Activated CD4-positive, alpha-beta T cell treated with anti-CD3 and anti-CD28 coated beads for 36 hours (primary cell): ENCODE results near the gene KRTAP10-2. TPM values are rescaled to one million over a fixed set of nuclear protein-coding genes. Genes with fewer than 3 reads are reported as not detected.

Experiments used
- ATAC-seq: fragments of 200-7000 bp; cut with Tn5 transposase; one replicate; pipeline ENCODE4 v1.10.0; 2021; ENCODE audit warnings: mild to moderate bottlenecking, moderate library complexity
- CTCF ChIA-PET: fragments of 350-600 bp; sonication (Branson Sonifier 250); formaldehyde crosslinking; loops from one replicate; lab custom pipeline; 2021; ENCODE audit warnings: antibody characterized with exemption; lab: Charles Lee
- POLR2A ChIA-PET: fragments of 350-600 bp; sonication (Branson Sonifier 250); formaldehyde crosslinking; loops from one replicate; lab custom pipeline; 2021; ENCODE audit warnings: antibody characterized with exemption, inconsistent platforms; lab: Charles Lee
- DNase-seq: peaks from one replicate; pipeline ENCODE4 v3.0.0-alpha.2; 2020
- H3K27ac Mint-ChIP-seq: one replicate; pipeline ENCODE4 v1.8.0; 2021; ENCODE audit warnings: mixed read lengths
- H3K27me3 Mint-ChIP-seq: one replicate; pipeline ENCODE4 v1.8.0; 2021; ENCODE audit warnings: mixed read lengths
- H3K36me3 Mint-ChIP-seq: one replicate; pipeline ENCODE4 v1.8.0; 2021; ENCODE audit warnings: low read depth, mixed read lengths
- H3K4me1 Mint-ChIP-seq: one replicate; pipeline ENCODE4 v1.8.0; 2021; ENCODE audit warnings: mixed read lengths
- H3K4me3 Mint-ChIP-seq: one replicate; pipeline ENCODE4 v1.8.0; 2021; ENCODE audit warnings: mild to moderate bottlenecking, moderate library complexity, mixed read lengths
- H3K9me3 Mint-ChIP-seq: one replicate; pipeline ENCODE4 v1.8.0; 2021; ENCODE audit warnings: low read depth, mixed read lengths
- intact Hi-C, 2 experiments: fragments of 100-400 bp; cut with DNase I in 1 of 2; cut with micrococcal nuclease in 1 of 2; formaldehyde crosslinking; loops; one replicate each; pipeline versions ENCODE4 v1.14.2 to v1.15.1; 2022 to 2024; cut with DNase I, micrococcal nuclease
- total RNA-seq, 2 experiments: library from RNA; stranded (reverse); gene quantifications; one replicate each; pipeline ENCODE4 v1.2.3, GENCODE V29; 2021

KRTAP10-2 gene
- total RNA-seq, 2 experiments from 2014 or later = not detected

GRCh38 chr21:44527983-44528633 is 23.2 kb downstream of the KRTAP10-2 start:
- Mint-ChIP-seq H3K27me3 (no peaks in the 10 kb centered on the region), H3K4me3 (no peak overlapping the region), H3K27ac (no peak overlapping the region), H3K9me3 (no peaks in the 10 kb centered on the region), H3K4me1 (no peaks in the 10 kb centered on the region), H3K36me3 (no peaks in the 10 kb centered on the region)
- peak; percentile 1 for DNase-seq
- ChIA-PET CTCF (no interaction called here), POLR2A (no interaction called here)
- intact Hi-C loops = no loop called here
- ATAC-seq = no peak

DNA sequence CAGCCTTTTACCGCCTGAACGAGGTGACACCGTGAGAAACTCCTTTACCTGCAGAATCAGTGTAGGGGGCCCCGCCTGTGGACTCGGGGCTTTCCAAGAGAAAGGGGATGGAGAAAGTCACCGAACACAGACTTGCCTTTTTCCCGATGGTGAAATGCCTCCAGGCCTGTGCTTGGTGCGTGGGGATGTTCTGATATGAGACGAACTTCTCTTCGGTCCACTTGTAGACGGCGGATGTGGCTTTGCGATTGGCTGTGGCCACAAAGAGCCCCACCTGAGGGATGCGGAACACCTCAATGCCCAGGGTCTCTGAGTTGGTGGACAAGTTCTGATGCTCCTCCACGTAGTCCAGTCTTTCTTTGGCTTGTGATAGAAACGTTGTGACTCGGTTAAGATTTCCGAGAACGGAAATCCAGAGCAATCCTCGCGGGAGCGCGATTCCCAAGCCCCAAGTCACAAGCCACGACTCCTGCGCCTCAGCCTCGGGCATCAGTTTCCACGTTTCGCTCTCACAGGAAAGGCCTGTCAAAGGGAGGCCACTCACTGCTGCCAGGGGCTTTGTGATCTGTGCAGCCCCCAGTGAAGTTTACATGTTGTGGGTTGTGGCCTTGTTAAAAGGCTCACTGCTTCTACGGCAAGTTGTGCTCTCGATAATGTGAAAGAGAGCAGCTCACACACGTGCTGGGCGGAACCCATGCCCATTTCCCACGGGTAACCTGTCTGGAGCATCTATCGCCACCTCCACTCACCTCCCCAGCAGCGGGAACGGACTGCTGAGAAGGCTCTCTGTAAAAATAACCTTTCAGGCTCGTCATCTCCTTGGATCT is 23.9 kb downstream of the KRTAP10-2 start:
- ATAC-seq (no peak), DNase-seq (peak; percentile 1)
- no peaks in the 10 kb centered on the region for H3K9me3 Mint-ChIP-seq
- H3K36me3 Mint-ChIP-seq = no peaks in the 10 kb centered on the region
- no peak overlapping the region for H3K27ac Mint-ChIP-seq
- no peaks in the 10 kb centered on the region for H3K27me3 Mint-ChIP-seq
- CTCF ChIA-PET = no interaction called here
- H3K4me1 Mint-ChIP-seq = no peaks in the 10 kb centered on the region
- H3K4me3 Mint-ChIP-seq = no peak overlapping the region
- POLR2A ChIA-PET = no interaction called here
- intact Hi-C loops = no loop called here

GRCh38 chr21:44526096-44526997 is 25.0 kb downstream of the KRTAP10-2 start:
- DNase-seq = peak; percentile 2
- POLR2A ChIA-PET = no interaction called here
- Mint-ChIP-seq H3K36me3 (no peaks in the 10 kb centered on the region), H3K27ac (no peak overlapping the region), H3K9me3 (no peaks in the 10 kb centered on the region), H3K4me3 (no peak overlapping the region), H3K27me3 (no peaks in the 10 kb centered on the region), H3K4me1 (no peaks in the 10 kb centered on the region)
- CTCF ChIA-PET = no interaction called here
- intact Hi-C loops = no loop called here
- no peak for ATAC-seq

DNA sequence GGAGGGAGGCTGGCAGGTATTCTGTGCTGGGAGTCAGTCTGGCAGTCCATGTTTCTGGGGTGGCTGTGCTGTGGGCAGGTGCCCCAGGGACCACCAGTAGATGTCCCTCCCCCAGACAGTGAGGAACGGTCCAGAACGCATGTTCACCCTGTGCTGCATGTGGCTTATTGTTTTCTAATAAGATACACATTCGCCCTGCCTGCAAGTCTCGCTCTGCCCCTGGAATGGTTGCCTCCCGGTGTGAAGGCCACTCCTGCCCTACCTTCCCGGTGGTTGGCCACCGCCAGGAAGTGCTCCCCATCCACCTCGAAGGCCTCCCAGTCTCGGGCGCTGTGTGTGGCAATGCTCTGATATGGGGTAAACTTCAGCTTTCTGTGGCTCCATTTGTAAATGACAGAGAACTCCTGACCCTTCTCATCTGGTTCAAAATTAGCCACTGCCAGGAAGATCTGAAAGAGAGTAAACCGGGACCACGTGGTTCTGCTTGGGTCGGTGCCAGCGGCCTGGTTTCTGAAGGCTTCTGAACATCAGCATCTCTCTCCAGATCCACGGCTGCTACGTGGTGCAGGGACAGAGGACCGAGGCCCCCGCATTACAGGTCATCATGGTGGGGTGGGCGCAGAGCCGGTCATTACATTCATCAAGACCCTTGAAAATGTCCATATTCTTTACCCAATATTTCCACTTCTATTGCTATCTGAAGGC is 25.8 kb downstream of the KRTAP10-2 start:
- Mint-ChIP-seq H3K4me3 (no peak overlapping the region), H3K27ac (no peak overlapping the region), H3K9me3 (no peaks in the 10 kb centered on the region), H3K36me3 (no peaks in the 10 kb centered on the region), H3K27me3 (no peaks in the 10 kb centered on the region), H3K4me1 (no peaks in the 10 kb centered on the region)
- POLR2A ChIA-PET = no interaction called here
- DNase-seq = peak; percentile 1
- intact Hi-C loops = no loop called here
- ATAC-seq = no peak
- CTCF ChIA-PET = no interaction called here

GRCh38 chr21:44524414-44525371 is 26.6 kb downstream of the KRTAP10-2 start:
- Mint-ChIP-seq H3K9me3 (no peaks in the 10 kb centered on the region), H3K27ac (no peak overlapping the region), H3K4me1 (no peaks in the 10 kb centered on the region), H3K27me3 (no peaks in the 10 kb centered on the region), H3K4me3 (no peak overlapping the region), H3K36me3 (no peaks in the 10 kb centered on the region)
- POLR2A ChIA-PET = no interaction called here
- intact Hi-C loops = no loop called here
- no peak for DNase-seq
- CTCF ChIA-PET = interaction anchor here (0.7 kb wide), 1 partner anchor 752 kb away, joined by 3 read pairs; no protein-coding TSS in a partner anchor
- ATAC-seq = peak; percentile 55

- ChIA-PET CTCF (interaction anchor here (0.7 kb wide), 1 partner anchor 751 kb away, joined by 3 read pairs; no protein-coding TSS in a partner anchor), POLR2A (no interaction called here)
- no peak for ATAC-seq
Measured at GRCh38 chr21:44523567-44524413, 27.5 kb downstream of the KRTAP10-2 start.

GRCh38 chr21:44522753-44523204 is 28.5 kb downstream of the KRTAP10-2 start:
- DNase-seq (no peak), ATAC-seq (no peak)
- no peaks in the 10 kb centered on the region for H3K27me3 Mint-ChIP-seq
- ChIA-PET CTCF (no interaction called here), POLR2A (no interaction called here)
- H3K27ac Mint-ChIP-seq = no peak overlapping the region
- intact Hi-C loops = no loop called here
- no peaks in the 10 kb centered on the region for H3K4me1 Mint-ChIP-seq
- H3K4me3 Mint-ChIP-seq = no peak overlapping the region
- no peaks in the 10 kb centered on the region for H3K9me3 Mint-ChIP-seq
- H3K36me3 Mint-ChIP-seq = no peaks in the 10 kb centered on the region

More at GRCh38 chr21:44523567-44524413, 27.5 kb downstream of the KRTAP10-2 start:
- Mint-ChIP-seq H3K4me3 (no peak overlapping the region), H3K9me3 (no peaks in the 10 kb centered on the region), H3K27ac (no peak overlapping the region), H3K36me3 (no peaks in the 10 kb centered on the region), H3K4me1 (no peaks in the 10 kb centered on the region), H3K27me3 (no peaks in the 10 kb centered on the region)
- DNase-seq = no peak
- intact Hi-C loops = no loop called here

DNA sequence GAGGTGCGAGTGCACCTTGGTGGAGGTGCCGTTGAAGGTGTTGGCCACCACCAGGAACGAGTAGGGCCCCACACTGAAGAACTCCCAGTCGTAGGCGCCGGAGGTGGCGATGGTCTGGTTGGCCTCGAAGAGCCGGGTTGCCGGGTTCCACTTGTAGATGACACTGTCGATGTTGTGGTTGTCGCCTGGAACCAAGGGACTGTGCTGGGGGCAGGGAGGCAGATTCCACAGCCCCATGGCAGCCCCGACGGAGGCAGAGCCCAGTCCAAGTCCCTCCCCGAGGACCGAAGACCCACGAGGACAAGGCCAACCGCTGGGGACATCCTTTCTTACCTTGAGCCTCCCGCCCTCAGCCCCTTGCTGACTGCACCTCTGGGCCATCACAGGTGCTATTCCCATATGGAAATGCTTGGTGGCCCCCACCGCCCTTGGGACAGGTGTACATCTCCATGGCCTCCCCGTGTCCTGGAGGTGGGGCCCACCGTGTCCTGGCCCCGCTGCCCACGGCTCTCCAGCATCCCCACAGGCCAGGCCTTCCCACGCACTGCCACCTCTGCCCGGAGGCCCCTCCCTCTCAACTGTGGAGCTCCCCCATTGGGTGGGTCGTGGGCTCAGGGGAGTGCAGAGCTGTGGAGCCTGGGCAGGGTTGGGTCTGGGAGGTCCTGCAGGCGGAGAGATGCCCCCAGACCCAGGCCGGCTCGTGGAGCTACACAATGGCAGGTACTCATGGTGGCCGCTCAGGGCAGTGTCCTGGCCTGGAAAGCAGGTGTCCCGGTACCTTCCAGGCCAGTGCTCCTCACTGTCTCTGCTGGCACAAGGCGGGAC is 29.2 kb downstream of the KRTAP10-2 start:
- ChIA-PET POLR2A (no interaction called here), CTCF (no interaction called here)
- Mint-ChIP-seq H3K9me3 (no peaks in the 10 kb centered on the region), H3K4me3 (no peak overlapping the region), H3K4me1 (no peaks in the 10 kb centered on the region), H3K36me3 (no peaks in the 10 kb centered on the region), H3K27me3 (no peaks in the 10 kb centered on the region), H3K27ac (no peak overlapping the region)
- peak; percentile 2 for DNase-seq
- no peak for ATAC-seq
- intact Hi-C loops = no loop called here

- ChIA-PET POLR2A (no interaction called here), CTCF (no interaction called here)
- Mint-ChIP-seq H3K4me3 (no peak overlapping the region), H3K27me3 (no peaks in the 10 kb centered on the region), H3K36me3 (no peaks in the 10 kb centered on the region), H3K4me1 (no peaks in the 10 kb centered on the region), H3K9me3 (no peaks in the 10 kb centered on the region), H3K27ac (no peak overlapping the region)
- peak; percentile 2 for DNase-seq
- ATAC-seq = no peak
- intact Hi-C loops = no loop called here
Measured at GRCh38 chr21:44521301-44521927, 29.9 kb downstream of the KRTAP10-2 start.
